Breast epithelium (tissue), 4 donors: ENCODE results near the gene USP17L12. TPM values are rescaled to one million over a fixed set of nuclear protein-coding genes. Genes with fewer than 3 reads are reported as not detected.
"Not testable (repeated sequence)": the region's sequence is repeated elsewhere in the genome, so short reads cannot be mapped to it uniquely, and the experiment has no call there.

Experiments
- DNase-seq, 2 donors: peaks; one replicate each; pipeline ENCODE4 v3.0.0-alpha.2; 2019; ENCODE audit warnings: low spot score in 2 of 2
- H3K27ac ChIP-seq, 2 donors: fragments of 200-600 bp; sonication (generic) in 1 of 2; one replicate each; pipeline ENCODE4 v1.5.1; 2016 to 2019; ENCODE audit warnings: mild to moderate bottlenecking in 1 of 2
- H3K27me3 ChIP-seq, 2 donors: fragments of 200-600 bp; sonication (generic) in 1 of 2; one replicate each; pipeline versions ENCODE4 v1.5.1 to v1.6.0; 2017 to 2019; ENCODE audit warnings: control low read depth in 1 of 2, mild to moderate bottlenecking in 1 of 2
- H3K36me3 ChIP-seq: fragments of 200-600 bp; one replicate; pipeline ENCODE4 v1.5.1; 2019
- H3K4me1 ChIP-seq, 2 donors: fragments of 200-600 bp; sonication (generic); one replicate each; pipeline ENCODE4 v1.5.1; 2016 to 2019; ENCODE audit warnings: control low read depth in 1 of 2
- H3K4me3 ChIP-seq, 3 donors: fragments of 200-600 bp; sonication (generic); 1 replicate in 2 of 3; 2 replicates in 1 of 3; pipeline ENCODE4 v1.5.1; 2016 to 2019; ENCODE audit warnings: mild to moderate bottlenecking in 3 of 3, moderate library complexity in 2 of 3
- H3K9me3 ChIP-seq, 2 donors: fragments of 200-600 bp; sonication (generic) in 1 of 2; one replicate each; pipeline ENCODE4 v1.5.1; 2016 to 2019; ENCODE audit warnings: control low read depth in 1 of 2
- intact Hi-C: fragments of 100-400 bp; cut with DNase I; formaldehyde crosslinking; loops from one replicate; pipeline ENCODE4 v1.15.1; 2023; ENCODE audit warnings: low total_unique reads
- total RNA-seq, 3 donors: library from RNA; depleted of rRNA; stranded (reverse); fragments of >200 nt; gene quantifications; one replicate each; pipeline ENCODE4 v1.1.0, GENCODE V29; 2016

Gene USP17L12
- total RNA-seq, 3 donors from 2014 or later, result not detected

GRCh38 chr4:9267319-9267718, 47.4 kb downstream of the USP17L12 start, which contains the start of gene USP17L22:
TSS of gene USP17L22 (plus strand) at chr4:9267619. CDS start at chr4:9267619, 0 bp downstream.
- DNase-seq, H3K27me3 ChIP-seq, intact Hi-C loops, H3K36me3 ChIP-seq, H3K4me3 ChIP-seq, H3K27ac ChIP-seq, H3K4me1 ChIP-seq, H3K9me3 ChIP-seq: not testable (repeated sequence)

Other genes starting within 250 kb of the USP17L12 start
- not detected for gene FAM90A26, start 49.7 kb upstream of the USP17L12 start, total RNA-seq
- not detected for gene USP17L10, start 9.5 kb upstream of the USP17L12 start, total RNA-seq
- not detected for gene USP17L11, start 4.7 kb upstream of the USP17L12 start, total RNA-seq
- gene USP17L13, start 4.7 kb downstream of the USP17L12 start, total RNA-seq, result not detected
- gene USP17L15, start 14.2 kb downstream of the USP17L12 start, total RNA-seq, result not detected
- gene USP17L17, start 23.7 kb downstream of the USP17L12 start, total RNA-seq, result not detected
- gene USP17L18, start 28.5 kb downstream of the USP17L12 start, total RNA-seq, result not detected
- gene USP17L19, start 33.2 kb downstream of the USP17L12 start, total RNA-seq, result not detected
- not detected for gene USP17L20, start 38.0 kb downstream of the USP17L12 start, total RNA-seq
- gene USP17L21, start 42.7 kb downstream of the USP17L12 start, total RNA-seq, result not detected
- not detected for gene USP17L22, start 47.5 kb downstream of the USP17L12 start, total RNA-seq
- not detected for gene USP17L24, start 105.0 kb downstream of the USP17L12 start, total RNA-seq
- gene USP17L25, start 109.8 kb downstream of the USP17L12 start, total RNA-seq, result not detected
- gene USP17L26, start 114.5 kb downstream of the USP17L12 start, total RNA-seq, result not detected
- gene USP17L5, start 119.3 kb downstream of the USP17L12 start, total RNA-seq, result not detected
- not detected for gene USP17L27, start 124.0 kb downstream of the USP17L12 start, total RNA-seq
- not detected for gene USP17L28, start 128.7 kb downstream of the USP17L12 start, total RNA-seq
- not detected for gene USP17L29, start 133.5 kb downstream of the USP17L12 start, total RNA-seq
- not detected for gene USP17L30, start 143.0 kb downstream of the USP17L12 start, total RNA-seq
- not detected for gene DEFB131A, start 224.3 kb downstream of the USP17L12 start, total RNA-seq